PC-9 (cell line): ENCODE measurements around the gene KCNJ11.

ENCODE experiments used
- EZH2 ChIP-seq: fragments of 200-600 bp; sonication (generic); IDR thresholded peaks from 2 replicates; pipeline ENCODE4 v1.8.0; 2017; ENCODE audit warnings: antibody characterized with exemption, low read depth
- TF ChIP-seq, protein P1 (sequence below): fragments of 200-600 bp; sonication (generic); conservative IDR thresholded peaks from 2 replicates; pipeline ENCODE4 v1.6.1; 2017; ENCODE audit warnings: mixed run types, antibody characterized with exemption, mild to moderate bottlenecking, moderate library complexity

DNA sequence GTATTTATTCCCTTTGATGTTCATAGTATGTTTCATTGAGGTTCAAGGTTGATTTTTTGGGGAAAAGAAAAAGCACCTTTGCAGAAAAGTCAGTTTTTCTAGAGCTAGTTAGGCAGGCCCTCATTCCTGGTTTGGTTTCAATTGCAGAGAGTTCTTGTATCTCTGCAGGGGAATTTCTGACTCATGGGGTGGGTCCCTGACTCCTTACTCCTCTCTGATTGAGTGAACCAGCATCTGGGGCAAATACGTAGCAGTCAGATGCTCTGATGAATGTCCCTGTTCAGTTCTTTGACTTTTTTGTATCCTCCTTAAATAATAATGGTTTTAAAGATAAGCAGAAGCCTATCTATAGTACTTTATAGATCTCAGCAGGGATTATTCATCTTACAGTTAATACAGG lies 44.6 kb downstream of the KCNJ11 start:
- TF ChIP-seq, protein P1, sequence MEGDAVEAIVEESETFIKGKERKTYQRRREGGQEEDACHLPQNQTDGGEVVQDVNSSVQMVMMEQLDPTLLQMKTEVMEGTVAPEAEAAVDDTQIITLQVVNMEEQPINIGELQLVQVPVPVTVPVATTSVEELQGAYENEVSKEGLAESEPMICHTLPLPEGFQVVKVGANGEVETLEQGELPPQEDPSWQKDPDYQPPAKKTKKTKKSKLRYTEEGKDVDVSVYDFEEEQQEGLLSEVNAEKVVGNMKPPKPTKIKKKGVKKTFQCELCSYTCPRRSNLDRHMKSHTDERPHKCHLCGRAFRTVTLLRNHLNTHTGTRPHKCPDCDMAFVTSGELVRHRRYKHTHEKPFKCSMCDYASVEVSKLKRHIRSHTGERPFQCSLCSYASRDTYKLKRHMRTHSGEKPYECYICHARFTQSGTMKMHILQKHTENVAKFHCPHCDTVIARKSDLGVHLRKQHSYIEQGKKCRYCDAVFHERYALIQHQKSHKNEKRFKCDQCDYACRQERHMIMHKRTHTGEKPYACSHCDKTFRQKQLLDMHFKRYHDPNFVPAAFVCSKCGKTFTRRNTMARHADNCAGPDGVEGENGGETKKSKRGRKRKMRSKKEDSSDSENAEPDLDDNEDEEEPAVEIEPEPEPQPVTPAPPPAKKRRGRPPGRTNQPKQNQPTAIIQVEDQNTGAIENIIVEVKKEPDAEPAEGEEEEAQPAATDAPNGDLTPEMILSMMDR = no peak
- TF ChIP-seq EZH2 = no peak
